Stimulated activated CD8-positive, alpha-beta memory T cell treated with anti-CD3 and anti-CD28 coated beads, Interleukin-2, amount 100 ng/mL, for 48 hours (primary cell): Measurements from ENCODE around the gene TIMM23B.
"Not testable (repeated sequence)": the region's sequence is repeated elsewhere in the genome, so short reads cannot be mapped to it uniquely, and the experiment has no call there.

ENCODE experiments used
- DNase-seq, 2 donors: peaks; one replicate each; pipeline ENCODE4 v3.0.0-alpha.2; 2020; ENCODE audit warnings: low read depth in 2 of 2

Gene TIMM23B

DNA sequence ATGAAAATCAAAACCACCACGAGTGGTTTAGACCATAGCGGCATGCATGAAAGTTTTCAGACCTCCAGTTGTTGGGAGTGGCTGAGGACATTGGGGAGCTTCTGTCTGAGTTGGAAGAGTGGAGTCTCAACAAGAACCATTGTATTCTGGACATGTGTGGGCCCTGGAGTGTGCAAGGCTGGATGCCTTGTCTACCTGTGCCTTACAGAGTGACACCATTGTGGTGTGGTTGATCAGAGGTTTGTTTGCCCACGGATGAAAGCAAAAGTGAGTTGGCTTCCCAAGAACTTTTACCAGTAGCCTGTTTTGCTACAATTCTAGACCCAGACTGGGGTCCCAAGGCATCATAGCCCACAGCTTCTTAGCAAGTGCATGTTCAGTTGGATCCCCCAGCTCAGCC is 35.9 kb downstream of the TIMM23B start:
- DNase-seq: not testable (repeated sequence)

DNA sequence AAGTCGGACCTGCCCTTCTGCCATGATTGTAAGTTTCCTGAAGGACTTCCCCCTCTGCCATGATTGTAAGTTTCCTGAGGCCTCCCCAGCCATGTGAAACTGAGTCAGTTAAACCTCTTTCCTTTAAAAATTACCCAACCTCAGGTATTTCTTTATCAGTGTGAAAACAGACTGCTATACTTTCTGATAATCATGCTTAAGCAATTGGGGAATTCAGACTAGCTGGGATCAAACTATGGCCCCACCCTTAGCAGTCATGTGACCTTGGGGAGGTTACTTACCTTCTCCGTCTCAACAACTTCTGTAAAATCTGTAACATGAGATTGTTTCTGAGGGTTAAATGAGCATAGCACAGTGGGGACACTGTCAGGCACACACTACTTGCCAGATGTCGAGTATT is 45.4 kb downstream of the TIMM23B start:
- not testable (repeated sequence) for DNase-seq

- DNase-seq: not testable (repeated sequence)
Observed at GRCh38 chr10:49988376-49988775, 46.5 kb downstream of the TIMM23B start, which contains the start of gene AGAP6. AGAP6 (plus strand) TSS chr10:49988406; CDS start chr10:49988716, 310 bp downstream.

DNA sequence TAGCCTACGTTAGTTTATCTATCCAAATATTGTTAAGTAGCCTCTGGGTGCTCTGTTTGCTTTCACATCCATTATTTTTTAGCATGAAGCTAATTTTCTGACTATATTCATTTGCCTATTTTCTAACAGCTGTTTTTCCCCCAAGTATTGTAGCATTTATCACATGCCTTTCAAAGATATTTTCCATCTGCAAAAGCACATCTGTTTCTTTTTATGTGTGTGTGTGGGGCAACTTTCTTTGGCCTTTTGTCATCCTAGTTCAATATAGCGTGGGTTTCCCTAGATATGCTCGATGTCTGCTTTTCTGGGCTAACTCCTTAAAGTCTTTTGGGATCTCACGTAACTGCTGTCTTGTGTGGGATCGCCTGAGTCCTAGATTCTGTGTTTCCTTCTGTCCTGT is 53.5 kb downstream of the TIMM23B start:
- DNase-seq: not testable (repeated sequence)

- DNase-seq: not testable (repeated sequence)
Observed at GRCh38 chr10:50014024-50014423, 72.2 kb downstream of the TIMM23B start.

- DNase-seq: not testable (repeated sequence)
Observed at GRCh38 chr10:50015596-50016220, 73.9 kb downstream of the TIMM23B start.

DNA sequence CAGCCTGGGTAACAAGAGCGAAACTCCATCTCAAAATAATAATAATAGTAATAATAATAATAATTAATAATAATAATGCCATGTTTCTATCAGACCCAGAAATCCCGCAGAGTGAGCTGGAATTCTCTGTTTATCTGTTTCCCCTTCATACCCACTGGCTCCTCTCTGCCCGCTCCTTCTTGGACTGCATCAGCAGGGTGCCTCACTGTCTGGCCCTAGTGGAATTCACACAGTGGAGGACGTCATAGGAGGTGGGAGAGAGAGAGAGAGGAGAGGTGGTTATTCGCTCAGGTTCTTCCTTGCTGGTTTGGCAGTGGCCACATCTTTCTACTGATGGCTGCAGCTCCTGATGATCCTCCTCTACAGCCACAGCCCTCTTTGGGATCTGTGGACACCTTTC is 75.1 kb downstream of the TIMM23B start:
- not testable (repeated sequence) for DNase-seq

DNA sequence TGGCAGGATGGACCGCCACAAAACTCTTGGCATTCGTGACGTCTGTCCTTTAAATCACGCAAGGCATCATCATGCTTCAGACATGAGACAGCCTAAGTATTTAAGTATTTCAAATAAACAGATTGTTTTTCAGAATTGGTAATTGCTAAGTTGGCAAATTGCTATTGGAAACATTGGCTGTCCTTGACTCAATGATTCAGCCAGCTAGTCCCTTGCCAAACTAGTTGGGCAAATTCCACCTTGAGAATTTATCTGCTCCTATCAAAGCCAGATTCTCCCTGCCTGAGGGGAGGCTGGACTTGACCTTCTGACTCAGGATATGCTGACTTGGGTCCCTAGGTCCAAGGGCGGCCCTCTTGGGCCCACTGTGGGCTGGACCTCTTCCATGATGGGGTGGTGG is 75.8 kb downstream of the TIMM23B start:
- DNase-seq: not testable (repeated sequence)

- DNase-seq: not testable (repeated sequence)
Observed at GRCh38 chr10:50019279-50019678, 77.4 kb downstream of the TIMM23B start.

DNA sequence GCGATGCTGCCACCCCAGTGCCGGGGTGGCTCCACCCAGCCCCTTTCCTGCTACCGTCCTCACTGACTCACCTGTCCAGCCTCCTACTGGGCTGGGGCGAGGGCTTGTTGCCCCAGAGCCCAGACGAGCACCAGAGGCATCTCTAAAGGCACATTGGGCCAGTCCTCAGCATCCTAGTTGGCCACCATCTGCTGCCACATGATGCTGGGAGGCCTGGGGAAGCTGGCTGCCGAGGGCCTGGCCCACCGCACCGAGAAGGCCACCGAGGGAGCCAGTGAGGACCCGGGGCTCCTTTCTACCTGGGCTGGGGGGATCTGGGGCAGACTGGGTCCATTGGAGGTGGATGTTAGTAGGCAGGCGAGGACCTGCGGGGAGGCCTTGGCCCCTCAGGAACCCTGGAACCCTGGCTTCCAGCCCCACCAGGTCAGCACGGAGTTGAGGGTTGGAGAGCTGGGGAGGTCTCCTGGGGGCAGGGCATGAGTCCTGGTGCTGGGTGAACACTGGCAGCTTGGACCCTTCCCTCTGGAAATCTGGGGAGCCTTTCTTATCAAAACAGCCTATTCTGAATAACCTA is 78.7 kb downstream of the TIMM23B start:
- not testable (repeated sequence) for DNase-seq

- DNase-seq: no peak
Observed at GRCh38 chr10:50021646-50022045, 79.8 kb downstream of the TIMM23B start.
